ENCODE measurements around the gene CP.

- TF ChIP-seq CTCF (IDR thresholded peaks at IDR 0.05) (no peak), REST (IDR thresholded peaks at IDR 0.05; ENCODE audit: insufficient read depth in 1 of 2, low read depth in 2 of 2, low read length in 1 of 2) (0 out of 4 replicates have a peak, but pooled peaks of 1 of the 2 experiments have one; percentile 6), TCF7L2 (IDR thresholded peaks at IDR 0.05; ENCODE audit: low read depth, low read length) (peak; percentile 53; the same call in 1 of the 2 replicates), POLR2AphosphoS5 (IDR thresholded peaks at IDR 0.05; ENCODE audit: low read depth, low read length) (no peak), SIN3A (IDR thresholded peaks at IDR 0.05; ENCODE audit: borderline replicate concordance, insufficient read depth, low read depth, low read length) (no peak)
Measured at GRCh38 chr3:149221783-149222517, at the start of gene CP.
